Keratinocyte (primary cell): ENCODE measurements around the gene LDLRAD4.

Source experiments
- CTCF ChIP-seq, 3 experiments: IDR thresholded peaks in 1 of 3; conservative IDR thresholded peaks in 1 of 3; optimal IDR thresholded peaks in 1 of 3; 2 replicates in 2 of 3; 3 replicates in 1 of 3; pipeline versions ENCODE3 to v1.5.1; 2011; ENCODE audit warnings: low read length in 3 of 3, mild to moderate bottlenecking in 3 of 3, moderate library complexity in 2 of 3, control low read depth in 1 of 3, inconsistent platforms in 1 of 3; ENCODE audit not compliant: insufficient read depth in 2 of 3; ENCODE audit errors: extremely low read depth in 1 of 3
- EZH2 ChIP-seq: IDR thresholded peaks from one replicate; pipeline ENCODE4 v1.6.1; 2012; ENCODE audit warnings: inconsistent platforms, mild to moderate bottlenecking, low read length, moderate library complexity

- no peak for TF ChIP-seq CTCF (optimal IDR thresholded peaks at IDR 0.05 in 1 of 3, IDR thresholded peaks at IDR 0.05 in 1 of 3, conservative IDR thresholded peaks at IDR 0.05 in 1 of 3; ENCODE audit: extremely low read depth in 1 of 3, insufficient read depth in 2 of 3, low read length in 3 of 3)
- TF ChIP-seq EZH2, result no peak
Observed at GRCh38 chr18:13211534-13211933, 7.0 kb upstream of the LDLRAD4 start.
